ENCODE measurements around the gene FRY. TPM values are rescaled to one million over a fixed set of nuclear protein-coding genes. Genes with fewer than 3 reads are reported as not detected.

Gene FRY
- polyA plus RNA-seq, 3 donors: 53.5 to 59.8 (median 58.9) TPM

GRCh38 chr13:32206097-32206740 lies 174.6 kb downstream of the FRY start:
- DNase-seq (ENCODE audit: low read depth in 3 of 3, low spot score in 2 of 3): no peak

- no peak for DNase-seq (ENCODE audit: low read depth in 3 of 3, low spot score in 2 of 3)
Observed at GRCh38 chr13:32208860-32209259, 177.3 kb downstream of the FRY start.

- DNase-seq (ENCODE audit: low read depth in 3 of 3, low spot score in 2 of 3): no peak
Observed at GRCh38 chr13:32209652-32210051, 178.1 kb downstream of the FRY start.

- DNase-seq (ENCODE audit: low read depth in 3 of 3, low spot score in 2 of 3): no peak
Observed at GRCh38 chr13:32210101-32210500, 178.5 kb downstream of the FRY start.

GRCh38 chr13:32211813-32212212 lies 180.2 kb downstream of the FRY start:
- no peak for DNase-seq (ENCODE audit: low read depth in 3 of 3, low spot score in 2 of 3)

- DNase-seq (ENCODE audit: low read depth in 3 of 3, low spot score in 2 of 3): no peak
Observed at GRCh38 chr13:32212421-32212820, 180.8 kb downstream of the FRY start.

GRCh38 chr13:32213626-32214025 lies 182.1 kb downstream of the FRY start:
- DNase-seq (ENCODE audit: low read depth in 3 of 3, low spot score in 2 of 3): no peak

- DNase-seq (ENCODE audit: low read depth in 3 of 3, low spot score in 2 of 3): no peak
Observed at GRCh38 chr13:32214071-32214470, 182.5 kb downstream of the FRY start.

GRCh38 chr13:32216281-32216680 lies 184.7 kb downstream of the FRY start:
- no peak for DNase-seq (ENCODE audit: low read depth in 3 of 3, low spot score in 2 of 3)

GRCh38 chr13:32222046-32222676 lies 190.6 kb downstream of the FRY start:
- no peak for DNase-seq (ENCODE audit: low read depth in 3 of 3, low spot score in 2 of 3)

GRCh38 chr13:32224916-32225315 lies 193.3 kb downstream of the FRY start:
- no peak for DNase-seq (ENCODE audit: low read depth in 3 of 3, low spot score in 2 of 3)

- DNase-seq (ENCODE audit: low read depth in 3 of 3, low spot score in 2 of 3): no peak
Observed at GRCh38 chr13:32225481-32225931, 193.9 kb downstream of the FRY start.

- DNase-seq (ENCODE audit: low read depth in 3 of 3, low spot score in 2 of 3): no peak
Observed at GRCh38 chr13:32228330-32229041, 196.9 kb downstream of the FRY start.

- DNase-seq (ENCODE audit: low read depth in 3 of 3, low spot score in 2 of 3): no peak
Observed at GRCh38 chr13:32229443-32229842, 197.9 kb downstream of the FRY start.

GRCh38 chr13:32232263-32232662 lies 200.7 kb downstream of the FRY start:
- DNase-seq (ENCODE audit: low read depth in 3 of 3, low spot score in 2 of 3): no peak

- peak in 2 of 3 donors; percentile 12 to 41 for DNase-seq (ENCODE audit: low read depth in 3 of 3, low spot score in 2 of 3)
Observed at GRCh38 chr13:32233062-32233461, 201.5 kb downstream of the FRY start.

- DNase-seq (ENCODE audit: low read depth in 3 of 3, low spot score in 2 of 3): no peak
Observed at GRCh38 chr13:32234914-32235313, 203.3 kb downstream of the FRY start.

GRCh38 chr13:32237681-32238080 lies 206.1 kb downstream of the FRY start:
- DNase-seq (ENCODE audit: low read depth in 3 of 3, low spot score in 2 of 3): no peak

- no peak for DNase-seq (ENCODE audit: low read depth in 3 of 3, low spot score in 2 of 3)
Observed at GRCh38 chr13:32243695-32244094, 212.1 kb downstream of the FRY start.

GRCh38 chr13:32245555-32245954 lies 214.0 kb downstream of the FRY start:
- DNase-seq (ENCODE audit: low read depth in 3 of 3, low spot score in 2 of 3): no peak

GRCh38 chr13:32246468-32246867 lies 214.9 kb downstream of the FRY start:
- no peak for DNase-seq (ENCODE audit: low read depth in 3 of 3, low spot score in 2 of 3)

- no peak for DNase-seq (ENCODE audit: low read depth in 3 of 3, low spot score in 2 of 3)
Observed at GRCh38 chr13:32247887-32248286, 216.3 kb downstream of the FRY start.
